HG02623 (cell line): Measurements from ENCODE around the gene HDGFL3.
"Not testable (repeated sequence)": the region's sequence is repeated elsewhere in the genome, so short reads cannot be mapped to it uniquely, and the experiment has no call there.

ENCODE experiments used
- ATAC-seq: cut with Tn5 transposase; IDR thresholded peaks from one replicate; pipeline ENCODE4 v1.9.1; 2021; ENCODE audit warnings: moderate library complexity; ENCODE audit not compliant: unreplicated experiment

The HDGFL3 gene

DNA sequence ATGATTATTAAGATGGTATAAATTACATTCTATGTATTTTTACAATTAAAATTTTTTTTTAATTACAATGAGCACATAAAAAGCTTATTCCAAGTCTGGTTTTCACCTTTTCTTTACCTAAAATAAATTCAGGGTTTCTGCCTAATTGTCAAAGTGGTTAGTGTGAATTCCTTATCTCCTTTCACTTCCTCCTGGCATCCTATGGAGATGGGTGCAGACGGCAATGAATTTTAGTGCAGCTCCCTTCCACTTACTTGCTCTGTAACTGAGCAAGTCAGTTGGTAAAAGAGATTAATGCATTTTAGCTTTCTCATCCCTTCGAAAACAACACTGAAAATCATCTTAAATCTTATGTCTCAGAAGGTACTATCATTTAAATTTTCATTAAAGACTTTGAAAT, 13.1 kb downstream of the HDGFL3 start:
- ATAC-seq: no peak

DNA sequence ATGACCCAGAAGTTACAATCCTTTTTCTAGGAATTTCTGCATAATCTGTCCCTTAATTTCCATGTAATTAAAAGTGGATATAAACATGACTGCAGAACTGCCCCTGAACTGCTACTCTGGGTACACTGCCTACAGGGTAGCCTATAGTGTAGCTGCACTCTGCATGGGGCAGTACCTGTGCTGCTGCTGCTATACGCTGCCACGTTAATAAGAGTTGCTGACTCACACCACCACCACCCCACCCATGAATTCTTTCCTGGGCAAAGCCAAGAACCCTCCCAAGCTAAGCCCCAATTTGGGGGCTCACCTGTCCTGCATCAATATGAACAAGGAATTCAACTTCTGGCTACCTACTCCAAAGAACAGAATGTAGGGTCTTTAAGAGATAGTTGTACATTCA, 13.9 kb downstream of the HDGFL3 start:
- no peak for ATAC-seq

DNA sequence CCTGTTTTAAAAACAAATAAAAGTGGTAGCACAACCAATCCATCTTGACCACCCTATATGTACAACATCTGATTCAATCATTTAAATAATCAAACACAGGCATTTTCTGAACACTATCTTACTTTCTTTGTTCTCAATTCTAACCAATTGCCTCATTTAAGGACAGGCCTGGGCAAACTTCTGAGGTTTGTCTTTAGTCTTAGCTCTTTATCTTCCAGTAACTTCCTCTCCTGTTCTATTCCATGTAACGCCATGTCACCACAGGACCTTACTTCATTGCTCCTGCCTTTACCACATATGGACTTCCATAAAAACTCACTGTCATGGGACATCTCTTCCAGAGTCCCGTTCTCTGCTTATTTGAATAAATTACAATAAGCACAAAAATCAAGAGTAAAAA, 14.9 kb downstream of the HDGFL3 start:
- ATAC-seq: no peak

DNA sequence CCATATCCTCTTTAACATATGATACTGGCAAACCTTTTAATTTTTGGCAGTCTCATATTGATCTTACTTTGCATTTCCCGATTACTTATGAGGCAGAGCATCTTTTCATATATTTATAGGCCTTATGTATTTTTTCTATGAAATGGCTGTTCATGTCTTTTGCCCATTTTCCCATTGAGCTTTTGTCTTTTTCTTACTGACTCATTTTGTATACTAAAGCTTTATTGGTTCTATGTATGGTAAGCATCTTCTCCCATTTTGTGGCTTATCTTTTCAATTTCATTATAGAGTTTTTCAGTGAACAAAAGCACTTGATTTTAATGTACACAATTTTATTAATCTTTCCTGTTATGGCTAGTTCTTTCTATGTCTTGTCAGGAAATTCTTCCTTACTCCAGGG, 17.2 kb downstream of the HDGFL3 start:
- ATAC-seq: no peak

DNA sequence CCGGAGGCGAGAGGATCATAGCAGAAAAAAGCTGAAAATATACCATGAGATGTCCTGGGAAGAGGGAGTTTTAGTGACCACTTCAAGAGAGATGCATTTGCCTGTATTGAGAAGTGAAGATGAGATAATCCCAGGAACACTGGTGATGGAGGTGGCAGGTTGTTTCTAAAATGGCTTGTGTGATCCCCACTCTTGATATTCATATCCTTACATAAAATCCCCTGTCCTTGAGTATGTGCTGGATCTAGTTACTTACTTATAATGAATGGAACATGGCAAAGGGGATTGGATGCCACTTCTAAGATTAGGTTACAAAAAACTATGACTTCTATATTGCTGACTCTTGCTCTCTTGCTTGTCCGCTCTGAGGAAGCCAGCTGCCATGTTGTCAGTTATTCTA, 22.1 kb downstream of the HDGFL3 start:
- ATAC-seq: no peak

DNA sequence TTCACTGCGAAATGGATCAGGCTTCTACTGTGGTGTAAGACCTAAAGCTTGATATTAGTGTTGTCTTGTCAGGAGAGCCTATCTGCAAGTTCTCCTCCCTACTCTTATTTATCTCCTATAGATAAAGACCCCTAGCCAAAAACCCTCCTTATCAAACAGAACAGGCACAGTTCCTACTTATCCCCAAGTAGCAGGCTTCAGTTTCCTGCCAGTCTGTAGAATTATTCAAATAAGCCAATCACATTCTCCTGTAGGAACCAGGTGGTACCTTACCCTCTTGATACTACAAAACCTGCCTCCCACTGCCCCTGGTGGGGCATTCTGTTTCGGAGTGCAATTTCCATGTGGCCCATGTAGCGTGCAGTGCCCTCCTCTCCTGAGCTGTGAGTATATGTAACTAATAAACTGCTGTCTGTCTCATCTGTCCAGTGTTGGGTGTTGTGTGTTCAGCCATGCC, 28.7 kb downstream of the HDGFL3 start:
- ATAC-seq: no peak

DNA sequence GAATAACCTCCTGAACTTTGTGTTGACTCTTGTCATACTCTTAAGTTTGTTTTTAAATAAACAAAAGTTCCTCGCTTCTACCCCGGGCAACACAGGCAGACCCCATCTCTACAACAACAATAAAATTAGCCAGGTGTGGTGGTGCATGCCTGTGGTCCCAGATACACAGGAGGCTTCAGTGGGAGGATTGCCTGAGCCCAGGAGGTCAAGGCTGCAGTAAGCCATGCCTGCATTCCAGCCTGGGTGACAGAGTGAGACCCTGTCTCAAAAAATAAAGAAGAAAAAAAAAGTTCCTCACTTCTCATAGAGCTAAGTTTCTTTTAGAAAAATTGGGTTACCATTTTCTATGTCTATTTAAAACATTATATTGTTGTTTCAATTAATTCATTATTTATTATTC, 29.2 kb downstream of the HDGFL3 start:
- ATAC-seq: no peak

DNA sequence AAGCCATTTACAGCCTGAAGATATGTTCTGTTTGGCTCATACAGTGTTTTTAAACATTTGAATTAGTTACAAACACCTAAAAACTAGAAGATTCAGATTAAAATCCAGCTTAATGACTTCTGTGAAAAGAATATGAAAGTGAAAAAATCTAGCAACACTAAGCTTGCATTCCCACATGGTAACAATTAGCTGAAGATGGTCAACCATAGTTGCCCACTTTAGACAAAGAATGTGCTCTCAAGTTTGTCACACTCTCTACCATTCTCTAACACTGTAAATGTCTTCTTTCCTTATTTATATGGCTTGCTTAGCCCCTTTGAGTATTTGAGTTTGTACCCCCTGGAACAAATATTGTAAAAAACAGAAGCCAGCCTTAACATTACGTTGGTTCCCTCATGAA, 32.7 kb downstream of the HDGFL3 start:
- ATAC-seq: no peak

DNA sequence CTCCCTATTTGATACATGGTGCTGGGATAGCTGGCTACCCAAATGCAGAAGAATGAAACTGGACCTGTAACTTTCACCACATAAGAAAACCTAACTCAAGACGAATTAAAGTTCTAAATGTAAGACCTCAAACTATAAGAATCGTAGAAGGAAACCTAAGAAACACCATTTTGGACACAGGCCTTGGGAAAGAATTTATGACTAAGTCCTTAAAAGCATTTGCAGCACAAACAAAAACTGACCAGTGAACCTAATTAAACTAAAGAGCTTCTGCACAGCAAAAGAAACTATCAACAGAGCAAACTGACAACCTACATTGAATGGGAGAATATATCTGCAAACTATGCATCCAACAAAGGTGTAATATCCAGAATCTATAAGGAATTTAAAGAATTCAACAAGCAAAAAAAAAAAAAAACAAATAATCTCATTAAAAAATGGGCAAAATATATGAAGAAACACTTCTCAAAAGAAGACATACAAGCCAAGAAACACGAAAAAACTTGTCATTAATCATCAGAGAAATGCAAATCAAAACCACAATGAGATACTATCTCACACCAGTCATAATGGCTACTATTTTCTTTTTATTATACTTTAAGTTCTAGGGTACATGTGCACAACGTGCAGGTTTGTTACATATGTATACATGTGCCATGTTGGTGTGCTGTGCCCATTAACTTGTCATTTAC, 37.0 kb downstream of the HDGFL3 start:
- ATAC-seq: no peak

DNA sequence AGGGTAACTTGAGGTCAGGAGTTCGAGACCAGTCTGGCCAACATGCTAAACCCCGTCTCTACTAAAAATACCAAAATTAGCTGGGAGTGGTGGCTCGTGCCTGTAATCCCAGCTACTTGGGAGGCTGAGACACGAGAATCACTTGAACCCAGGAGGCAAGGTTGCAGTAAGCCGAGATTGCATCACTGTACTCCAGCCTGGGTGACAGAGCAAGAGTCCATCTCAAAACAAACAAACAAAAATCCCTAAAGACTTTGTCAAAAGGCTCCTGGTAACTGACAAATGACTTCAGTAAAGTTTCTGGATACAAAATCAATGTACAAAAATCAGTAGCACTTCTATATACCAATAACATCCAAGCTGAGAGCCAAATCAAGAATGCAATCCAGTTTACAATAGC, 38.0 kb downstream of the HDGFL3 start:
- not testable (repeated sequence) for ATAC-seq

DNA sequence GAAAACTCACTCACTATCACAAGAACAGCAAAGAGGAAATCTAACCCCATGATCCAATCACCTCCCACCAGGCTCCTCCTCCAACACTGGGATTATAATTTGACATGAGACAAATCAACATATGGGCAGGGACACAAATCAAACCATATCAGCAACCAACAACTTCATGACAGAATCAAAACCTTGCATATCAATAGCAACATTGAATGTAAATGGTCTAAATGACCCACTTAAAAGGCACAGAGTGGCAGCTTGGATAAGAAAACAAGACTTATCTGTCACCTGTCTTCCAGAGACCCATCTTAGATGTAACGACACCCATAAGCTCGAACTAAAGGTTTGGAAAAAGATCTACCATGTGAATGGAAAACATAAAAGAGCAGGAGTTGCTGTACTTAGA, 40.8 kb downstream of the HDGFL3 start:
- ATAC-seq: no peak

DNA sequence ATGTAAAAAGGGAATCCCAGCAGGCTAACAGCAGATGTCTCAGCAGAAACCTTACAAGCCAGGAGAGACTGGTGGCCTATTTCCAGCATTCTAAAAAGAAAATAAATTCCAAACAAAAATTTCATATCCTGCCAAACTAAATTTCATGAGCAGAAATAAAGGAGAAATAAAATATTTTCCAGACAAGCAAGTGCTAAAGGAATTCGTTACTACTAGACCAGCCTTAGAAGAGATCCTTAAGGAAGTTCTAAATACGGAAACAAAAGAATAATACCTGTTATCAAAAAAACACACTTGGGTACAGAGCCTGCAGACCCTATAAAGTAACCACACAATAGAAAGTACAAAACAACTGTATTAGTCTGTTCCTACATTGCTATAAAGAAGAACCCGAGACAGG, 41.4 kb downstream of the HDGFL3 start:
- no peak for ATAC-seq

DNA sequence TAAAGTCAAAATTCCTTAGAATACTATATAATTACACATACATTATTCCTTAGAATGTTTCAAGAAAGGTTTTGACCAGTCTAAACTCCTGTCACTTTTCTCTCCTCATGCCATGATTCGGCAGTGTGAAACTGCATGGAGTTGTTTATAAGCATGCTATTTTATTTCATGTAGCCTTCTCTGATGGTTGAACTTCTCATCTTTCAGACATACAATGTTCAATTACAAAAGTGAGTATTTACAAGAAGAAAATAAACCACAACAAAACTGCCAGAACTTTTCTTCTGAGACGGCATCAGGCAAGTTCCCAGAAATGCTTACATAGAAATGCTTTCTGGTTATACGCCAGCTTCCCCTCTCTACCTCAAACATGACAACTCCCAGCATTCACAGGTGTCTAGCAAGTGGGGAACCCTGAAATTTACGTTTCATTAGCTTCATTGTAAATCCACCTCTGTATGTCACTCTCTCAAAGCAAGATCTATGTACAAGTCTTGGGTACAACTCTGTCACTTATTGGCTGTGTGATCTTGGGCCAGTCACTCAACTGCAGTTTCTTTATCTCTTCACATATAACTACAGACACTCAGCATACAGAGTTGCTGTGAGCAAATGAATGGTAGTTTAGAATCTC, 42.7 kb downstream of the HDGFL3 start:
- no peak for ATAC-seq

DNA sequence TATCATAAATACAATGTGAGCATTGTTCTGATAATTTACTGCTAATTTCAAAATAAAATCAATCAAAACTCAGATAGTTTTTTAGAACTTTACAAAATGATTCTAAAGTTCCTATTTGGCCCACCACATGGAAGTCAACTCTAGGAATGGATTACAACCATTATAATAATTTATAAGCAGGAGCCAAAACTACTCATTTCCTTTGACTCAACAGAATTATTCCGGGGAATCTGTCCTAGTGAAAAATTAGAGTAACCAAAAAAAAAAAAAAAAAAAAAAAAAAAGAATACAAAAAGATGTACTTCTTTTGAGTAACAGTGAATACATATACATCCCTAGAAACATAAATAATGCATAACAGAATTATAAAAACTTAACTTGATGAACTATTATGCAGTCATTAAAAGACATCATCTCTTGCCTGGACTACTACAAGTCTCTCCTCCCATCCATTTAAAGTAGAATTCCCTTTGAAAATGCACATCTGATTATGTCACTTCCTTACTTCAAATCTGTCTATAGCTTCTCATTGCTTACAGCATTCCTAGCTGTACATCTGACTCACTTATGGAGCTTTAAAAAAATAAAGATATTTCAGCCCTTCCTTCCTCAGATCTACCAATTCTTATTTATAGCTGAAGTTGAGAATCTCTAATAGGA, 43.4 kb downstream of the HDGFL3 start:
- ATAC-seq: no peak

DNA sequence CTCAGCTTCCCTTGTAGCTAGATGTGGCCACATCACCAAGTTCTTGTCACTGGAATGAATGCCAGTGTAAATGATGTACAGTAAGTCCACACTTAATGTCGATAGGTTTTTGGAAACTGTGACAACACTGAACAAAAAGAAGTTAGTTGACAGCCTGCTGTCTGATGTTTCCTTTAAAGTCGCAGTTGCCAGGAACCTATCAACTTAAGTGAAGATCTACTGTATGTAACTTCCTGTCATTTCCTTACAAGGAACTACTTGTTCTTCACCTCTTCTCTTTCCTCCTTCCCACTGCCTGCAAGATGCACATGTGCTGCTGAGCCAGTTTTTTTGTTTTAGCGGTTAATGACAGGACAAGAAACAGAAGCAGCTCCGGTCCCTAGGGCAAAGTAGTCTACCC, 44.6 kb downstream of the HDGFL3 start:
- ATAC-seq: no peak

DNA sequence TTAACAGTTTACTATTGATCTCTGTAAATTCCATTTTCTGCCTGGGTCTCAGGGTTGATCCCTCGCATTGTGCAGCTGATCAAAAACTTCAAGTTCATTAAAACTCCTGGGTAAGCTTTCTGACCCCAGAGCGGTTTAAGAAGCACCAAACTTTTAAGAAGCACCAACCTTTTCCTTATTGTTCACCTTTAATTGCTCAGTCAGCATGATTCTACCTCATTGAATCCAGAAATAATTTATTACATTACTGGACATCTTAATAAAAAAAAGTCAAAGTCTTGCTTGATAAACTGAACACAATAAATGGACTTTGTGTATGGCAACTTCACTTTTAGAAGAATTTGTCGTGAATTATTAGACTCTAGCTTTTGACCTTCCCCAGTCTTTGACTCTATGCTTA, 46.9 kb downstream of the HDGFL3 start:
- no peak for ATAC-seq

DNA sequence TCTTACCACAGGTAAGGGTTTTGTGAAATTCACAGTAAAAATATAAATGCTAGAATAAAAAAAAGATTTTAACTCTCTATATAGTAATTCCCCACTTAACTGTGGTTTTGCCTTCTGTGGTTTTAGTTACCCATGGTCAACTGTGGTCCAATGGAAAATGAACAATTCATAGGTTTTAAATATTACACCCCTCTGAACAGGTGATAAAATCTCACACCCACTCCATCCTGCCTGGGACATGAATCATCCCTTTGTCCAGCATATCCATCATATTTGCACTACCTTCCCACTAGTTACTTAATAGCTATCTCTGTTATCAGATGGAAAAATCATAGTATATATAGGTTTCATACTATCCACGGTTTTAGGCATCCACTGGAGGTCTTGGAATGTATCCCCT, 49.2 kb downstream of the HDGFL3 start:
- ATAC-seq: no peak

DNA sequence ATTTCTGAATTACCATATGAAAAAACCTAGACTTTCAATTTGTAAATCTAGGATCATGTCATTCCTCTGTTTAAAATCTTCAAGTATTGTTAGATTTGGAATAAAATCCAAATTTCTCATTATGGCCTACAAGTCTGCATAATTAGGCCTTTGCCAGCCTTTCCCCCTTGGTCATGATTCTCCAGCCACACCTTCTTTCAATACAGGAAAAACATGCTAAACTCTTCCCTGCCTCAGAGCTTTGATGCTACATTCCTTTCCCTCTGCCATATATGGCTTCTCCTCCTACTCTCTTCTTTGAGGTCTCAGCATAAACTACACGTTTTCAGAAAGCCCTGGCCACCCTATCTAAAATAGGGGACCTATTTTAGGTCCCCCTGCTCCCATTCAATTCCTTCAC, 51.7 kb downstream of the HDGFL3 start:
- ATAC-seq: no peak

DNA sequence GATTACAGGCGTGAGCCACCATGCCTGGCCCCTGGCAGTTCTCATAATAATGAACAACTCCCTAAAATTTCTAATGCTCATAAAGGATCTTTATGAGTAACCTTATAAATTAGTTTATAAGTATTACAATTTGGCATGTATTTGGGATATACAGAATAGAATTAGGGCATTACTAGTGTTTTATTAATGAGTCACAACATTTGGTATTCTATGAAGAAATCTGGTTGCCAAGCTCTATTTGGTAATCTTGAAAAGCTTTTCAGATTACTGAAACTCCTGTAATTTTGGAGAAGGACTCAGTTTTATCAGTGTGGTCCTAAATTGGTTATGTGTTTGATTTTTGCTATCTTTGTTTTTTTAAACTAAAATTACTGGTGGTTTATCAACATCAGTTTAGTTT, 54.3 kb downstream of the HDGFL3 start:
- no peak for ATAC-seq

DNA sequence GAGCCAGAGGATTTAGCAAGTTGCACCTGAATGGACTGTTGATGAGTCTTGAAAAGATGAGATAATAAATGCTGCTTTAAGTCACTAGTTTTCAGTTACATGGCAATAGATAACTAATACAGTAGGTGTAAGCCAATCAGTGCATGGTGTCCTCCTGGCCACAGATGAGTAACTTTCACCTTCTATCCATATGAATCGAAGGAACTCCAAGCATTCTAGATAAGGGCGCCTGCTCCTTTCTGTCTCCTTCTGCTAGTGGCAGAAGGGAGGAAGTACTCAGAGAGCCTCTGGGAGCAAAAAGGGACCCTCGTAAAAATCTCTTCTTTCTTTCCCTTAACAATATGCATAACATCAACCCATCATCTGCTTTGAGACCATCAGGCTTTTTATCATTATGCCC, 62.9 kb downstream of the HDGFL3 start:
- ATAC-seq: no peak

DNA sequence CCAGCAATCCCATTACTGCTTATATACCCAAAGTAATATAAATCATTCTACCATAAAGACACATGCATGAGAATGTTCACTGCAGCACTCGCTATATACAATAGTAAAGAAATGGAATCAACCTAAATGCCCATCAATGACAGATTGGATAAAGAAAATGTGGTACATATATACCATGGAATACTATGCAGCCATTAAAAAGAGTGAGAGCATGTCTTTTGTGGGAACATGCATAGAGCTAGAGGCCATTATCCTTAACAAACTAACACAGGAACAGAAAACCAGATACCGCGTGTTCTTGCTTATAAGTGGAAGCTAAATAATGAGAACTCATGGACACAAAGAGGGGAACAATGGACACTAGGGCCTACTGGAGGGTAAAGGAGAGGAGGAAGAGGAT, 65.5 kb downstream of the HDGFL3 start:
- ATAC-seq: not testable (repeated sequence)

DNA sequence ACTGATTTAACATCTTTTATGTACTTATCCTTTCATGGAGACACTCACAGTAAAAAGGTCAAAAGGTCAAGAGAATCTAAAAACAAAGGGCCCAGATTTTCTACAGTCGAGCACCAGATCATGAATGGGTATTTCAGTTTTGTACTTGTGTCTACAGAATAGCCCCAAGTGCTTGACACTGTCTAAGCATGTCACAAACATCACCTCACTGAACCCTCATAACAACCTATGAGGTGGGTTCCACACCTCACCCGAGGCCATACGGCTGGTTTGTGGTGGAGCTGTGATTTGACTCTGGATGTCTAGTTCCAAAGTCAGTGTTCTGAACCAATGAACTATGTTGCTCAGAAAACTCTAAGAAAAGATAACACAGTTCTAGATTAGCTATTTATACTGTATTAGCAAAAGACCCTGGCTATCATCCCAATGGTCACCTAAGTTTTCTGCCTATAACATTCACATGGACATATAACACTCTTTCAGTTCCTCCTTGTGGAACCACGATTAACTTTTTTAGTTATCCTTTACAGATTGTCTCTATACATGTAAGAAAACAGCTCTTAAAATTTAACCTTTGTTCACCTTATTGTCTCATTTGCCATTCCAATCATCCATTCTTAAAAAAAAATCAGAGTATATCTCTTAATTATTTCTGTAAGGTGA, 74.6 kb downstream of the HDGFL3 start:
- no peak for ATAC-seq
